AG10803 (cell line): ENCODE results near the gene NUPR1.
"Not testable (repeated sequence)": the region's sequence is repeated elsewhere in the genome, so short reads cannot be mapped to it uniquely, and the experiment has no call there.

Experiments
- DNase-seq: peaks from one replicate; pipeline ENCODE4 v3.0.0; 2010; ENCODE audit warnings: low read depth
- H3K4me3 ChIP-seq: 2 replicates; pipeline ENCODE4 v1.5.1; 2011; ENCODE audit warnings: mild to moderate bottlenecking, low read length, control low read depth
- TF ChIP-seq, protein P1 (sequence below): conservative IDR thresholded peaks from 2 replicates; pipeline ENCODE4 v1.5.1; 2011; ENCODE audit warnings: mild to moderate bottlenecking, low read length, control low read depth, inconsistent platforms

NUPR1 gene

DNA sequence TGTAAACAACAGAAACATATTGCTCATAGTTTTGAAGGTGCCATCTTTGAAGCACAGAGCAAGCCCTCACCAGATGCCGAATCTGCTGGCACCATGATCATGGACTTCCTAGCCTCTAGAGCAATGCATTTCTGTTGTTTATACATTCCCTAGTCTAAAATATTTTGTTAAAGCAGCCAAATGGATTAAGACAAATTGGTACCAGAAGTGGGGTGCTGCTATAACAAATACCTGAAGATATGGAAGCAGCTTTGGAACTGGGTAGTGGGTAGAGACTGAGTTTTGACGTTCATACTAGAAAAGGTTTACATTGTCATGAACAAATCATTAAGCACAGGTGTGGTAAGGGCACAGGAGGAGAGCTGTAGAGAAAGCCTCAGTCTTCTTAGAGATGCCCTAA, 28.5 kb upstream of the NUPR1 start:
- no peak overlapping the region for H3K4me3 ChIP-seq
- TF ChIP-seq, protein P1, sequence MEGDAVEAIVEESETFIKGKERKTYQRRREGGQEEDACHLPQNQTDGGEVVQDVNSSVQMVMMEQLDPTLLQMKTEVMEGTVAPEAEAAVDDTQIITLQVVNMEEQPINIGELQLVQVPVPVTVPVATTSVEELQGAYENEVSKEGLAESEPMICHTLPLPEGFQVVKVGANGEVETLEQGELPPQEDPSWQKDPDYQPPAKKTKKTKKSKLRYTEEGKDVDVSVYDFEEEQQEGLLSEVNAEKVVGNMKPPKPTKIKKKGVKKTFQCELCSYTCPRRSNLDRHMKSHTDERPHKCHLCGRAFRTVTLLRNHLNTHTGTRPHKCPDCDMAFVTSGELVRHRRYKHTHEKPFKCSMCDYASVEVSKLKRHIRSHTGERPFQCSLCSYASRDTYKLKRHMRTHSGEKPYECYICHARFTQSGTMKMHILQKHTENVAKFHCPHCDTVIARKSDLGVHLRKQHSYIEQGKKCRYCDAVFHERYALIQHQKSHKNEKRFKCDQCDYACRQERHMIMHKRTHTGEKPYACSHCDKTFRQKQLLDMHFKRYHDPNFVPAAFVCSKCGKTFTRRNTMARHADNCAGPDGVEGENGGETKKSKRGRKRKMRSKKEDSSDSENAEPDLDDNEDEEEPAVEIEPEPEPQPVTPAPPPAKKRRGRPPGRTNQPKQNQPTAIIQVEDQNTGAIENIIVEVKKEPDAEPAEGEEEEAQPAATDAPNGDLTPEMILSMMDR, result no peak
- no peak for DNase-seq

GRCh38 chr16:28566233-28566925, 27.6 kb upstream of the NUPR1 start:
- not testable (repeated sequence) for DNase-seq, H3K4me3 ChIP-seq

GRCh38 chr16:28563218-28563617, 24.4 kb upstream of the NUPR1 start:
- TF ChIP-seq, protein P1, result no peak

GRCh38 chr16:28562199-28562598, 23.4 kb upstream of the NUPR1 start:
- TF ChIP-seq, protein P1, result no peak
- no peak for DNase-seq
- H3K4me3 ChIP-seq, result no peak overlapping the region

More at GRCh38 chr16:28563218-28563617, 24.4 kb upstream of the NUPR1 start:
- DNase-seq, result no peak
- H3K4me3 ChIP-seq, result no peak overlapping the region

- TF ChIP-seq, protein P1, result no peak
- H3K4me3 ChIP-seq, result no peak overlapping the region
- DNase-seq, result no peak
Measured at GRCh38 chr16:28561557-28562187, 22.9 kb upstream of the NUPR1 start.

- TF ChIP-seq, protein P1, result no peak
- H3K4me3 ChIP-seq, result no peak overlapping the region
- no peak for DNase-seq
Measured at GRCh38 chr16:28558456-28558855, 19.7 kb upstream of the NUPR1 start.

GRCh38 chr16:28556914-28557320, 18.1 kb upstream of the NUPR1 start:
- no peak overlapping the region for H3K4me3 ChIP-seq
- DNase-seq, result no peak
- TF ChIP-seq, protein P1, result no peak
